ENCODE measurements around the gene ORMDL1. TPM values are rescaled to one million over a fixed set of nuclear protein-coding genes. Genes with fewer than 3 reads are reported as not detected.

Gene ORMDL1
- total and polyA plus RNA-seq, 2 of the 13 experiments (the other 11 are each of a cell fraction or from before 2014, with no cell fraction given), result 67.5 to 160 TPM

- Histone ChIP-seq H3K9me3 (ENCODE audit: low read length) (no peaks in the 10 kb centered on the region), H3K4me2 (ENCODE audit: low read depth, low read length) (no peak overlapping the region), H4K20me1 (ENCODE audit: insufficient read depth, low read length) (no peaks in the 10 kb centered on the region), H3K4me3 (replicated peaks in 1 of 3; ENCODE audit: insufficient read depth in 1 of 3, low read depth in 2 of 3, low read length in 3 of 3) (no peak overlapping the region), H3K27ac (ENCODE audit: extremely low read length, insufficient read depth, low read length) (no peak overlapping the region), H2AFZ (ENCODE audit: low read length) (no peak overlapping the region), H3K4me1 (ENCODE audit: insufficient read depth, low read length) (no peaks in the 10 kb centered on the region), H3K9ac (ENCODE audit: insufficient read depth, low read depth, low read length) (no peak overlapping the region), H3K79me2 (ENCODE audit: insufficient read depth, low read length) (peaks cover 4% of the 10 kb centered on the region), H3K36me3 (replicated peaks in 1 of 2; ENCODE audit: control insufficient read depth in 1 of 2, insufficient read depth in 2 of 2, low read length in 2 of 2) (peaks cover 12 to 65% of the 10 kb centered on the region in 2 experiments), H3K27me3 (ENCODE audit: control insufficient read depth in 1 of 2, insufficient read depth in 2 of 2, low read length in 2 of 2) (no peaks in the 10 kb centered on the region)
- ChIA-PET CTCF (ENCODE audit: low intra/inter-chr PET ratio, low total read pairs) (no interaction called here), POLR2A (interaction anchor here (2.0 kb wide), 1 partner anchor 15 kb away, joined by 6 read pairs; the partner anchor contains the start of genes ORMDL1 and PMS1)
- DNase-seq (ENCODE audit: low spot score) (no peak), FAIRE-seq (no peak), ATAC-seq (no peak)
- intact Hi-C loops (cut with micrococcal nuclease; ENCODE audit: unreplicated experiment) (loop anchor here (2.0 kb wide), 1 partner anchor 271 kb away; no protein-coding TSS in a partner anchor), in situ Hi-C loops (cut with HindIII; ENCODE audit: extremely low pct_ligation_motif_present, low pct_unique_long_range_greater_than_20kb) (no loop called here)
- no TSS peak for BruUV-seq (replicated peaks)
- WGBS (ENCODE audit: low lambda C conversion rate), result 100% methylated on average over 2 of the region's 2 CpGs
- TF ChIP-seq RBM39 (IDR thresholded peaks at IDR 0.05; ENCODE audit: low read depth, low read length, poor library complexity, severe bottlenecking) (no peak), KDM5B (CRISPR knock-in tag; IDR thresholded peaks at IDR 0.05; ENCODE audit: borderline replicate concordance) (no peak), THYN1 (CRISPR knock-in tag; IDR thresholded peaks at IDR 0.05; ENCODE audit: borderline replicate concordance, low read depth) (no peak), KDM2A (CRISPR knock-in tag; IDR thresholded peaks at IDR 0.05; ENCODE audit: borderline replicate concordance, low read depth) (no peak), ZFP41 (CRISPR knock-in tag; IDR thresholded peaks at IDR 0.05; ENCODE audit: borderline replicate concordance) (no peak), RNF2 (conservative IDR thresholded peaks at IDR 0.05; ENCODE audit: low read depth) (no peak), CENPBD1 (CRISPR knock-in tag; IDR thresholded peaks at IDR 0.05; ENCODE audit: borderline replicate concordance, low read depth) (no peak), ZNF709 (CRISPR knock-in tag; IDR thresholded peaks at IDR 0.05) (no peak), ZC3H13 (CRISPR knock-in tag; IDR thresholded peaks at IDR 0.05) (no peak), KDM6A (CRISPR knock-in tag; IDR thresholded peaks at IDR 0.05; ENCODE audit: low read depth) (no peak), ZNF142 (CRISPR knock-in tag; IDR thresholded peaks at IDR 0.05) (no peak), BHLHE40 (IDR thresholded peaks at IDR 0.05; ENCODE audit: low read length) (no peak), FIP1L1 (IDR thresholded peaks at IDR 0.05; ENCODE audit: borderline replicate concordance, insufficient read depth, low read depth, low read length) (no peak), ZNF17 (CRISPR knock-in tag; IDR thresholded peaks at IDR 0.05) (no peak), ZBTB49 (CRISPR knock-in tag; IDR thresholded peaks at IDR 0.05; ENCODE audit: borderline replicate concordance) (no peak)
- TF ChIP-seq, protein P1, sequence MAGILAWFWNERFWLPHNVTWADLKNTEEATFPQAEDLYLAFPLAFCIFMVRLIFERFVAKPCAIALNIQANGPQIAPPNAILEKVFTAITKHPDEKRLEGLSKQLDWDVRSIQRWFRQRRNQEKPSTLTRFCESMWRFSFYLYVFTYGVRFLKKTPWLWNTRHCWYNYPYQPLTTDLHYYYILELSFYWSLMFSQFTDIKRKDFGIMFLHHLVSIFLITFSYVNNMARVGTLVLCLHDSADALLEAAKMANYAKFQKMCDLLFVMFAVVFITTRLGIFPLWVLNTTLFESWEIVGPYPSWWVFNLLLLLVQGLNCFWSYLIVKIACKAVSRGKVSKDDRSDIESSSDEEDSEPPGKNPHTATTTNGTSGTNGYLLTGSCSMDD (CRISPR knock-in tag; IDR thresholded peaks at IDR 0.05), result no peak
These were observed 15.4 kb upstream of the ORMDL1 start for GRCh38 chr2:189799531-189799930.
